IMR-90 (cell line): Measurements from ENCODE around the gene PRPF6. TPM values are rescaled to one million over a fixed set of nuclear protein-coding genes. Genes with fewer than 3 reads are reported as not detected.

Experiments
- ATAC-seq: fragments of 200-7000 bp; cut with Tn5 transposase; 2 replicates; pipeline ENCODE4 v1.9.1; 2020; ENCODE audit warnings: low read depth, mild to moderate bottlenecking, moderate library complexity
- BruUV-seq: library from RNA; stranded (reverse); fragments of 400-500 nt; replicated peaks from 2 replicates; lab custom pipeline; 2021; lab: Mats Ljungman, UMichigan
- CTCF ChIA-PET: fragments of 300-600 bp; formaldehyde crosslinking; extraction: SDS; loops from one replicate; lab custom pipeline; 2021; ENCODE audit warnings: antibody characterized with exemption; lab: Yijun Ruan, JAX
- POLR2A ChIA-PET: fragments of 300-600 bp; sonication (Branson Sonifier 250); formaldehyde crosslinking; loops from one replicate; lab custom pipeline; 2022; ENCODE audit warnings: antibody characterized with exemption; ENCODE audit not compliant: unreplicated experiment; lab: Charles Lee
- DNase-seq: peaks from one replicate; pipeline ENCODE4 v3.0.0; 2013
- H2AFZ ChIP-seq: replicated peaks from 2 replicates; pipeline ENCODE3; 2013; ENCODE audit warnings: low read length, mild to moderate bottlenecking; ENCODE audit not compliant: poor library complexity
- H2AK5ac ChIP-seq: 2 replicates; pipeline ENCODE4 v1.6.1; 2013; ENCODE audit warnings: low read depth, low read length, inconsistent platforms
- H2AK9ac ChIP-seq: replicated peaks from 2 replicates; pipeline ENCODE3; 2013; ENCODE audit warnings: mild to moderate bottlenecking, low read depth, low read length, moderate library complexity; ENCODE audit not compliant: poor library complexity
- H2BK120ac ChIP-seq: 2 replicates; pipeline ENCODE4 v1.6.1; 2013; ENCODE audit warnings: low read depth, low read length, inconsistent platforms
- H2BK15ac ChIP-seq: 3 replicates; pipeline ENCODE4 v1.6.1; 2013; ENCODE audit warnings: low read depth, low read length, inconsistent platforms
- H2BK20ac ChIP-seq: 2 replicates; pipeline ENCODE4 v1.6.1; 2013; ENCODE audit warnings: low read depth, mild to moderate bottlenecking, inconsistent platforms, low read length, moderate library complexity
- H2BK5ac ChIP-seq: 2 replicates; pipeline ENCODE4 v1.6.1; 2013; ENCODE audit warnings: mild to moderate bottlenecking, low read depth, low read length, inconsistent platforms; ENCODE audit not compliant: poor library complexity, severe bottlenecking
- H3K14ac ChIP-seq: replicated peaks from 2 replicates; pipeline ENCODE4 v1.6.1; 2013; ENCODE audit warnings: low read depth, low read length, inconsistent platforms
- H3K18ac ChIP-seq: 2 replicates; pipeline ENCODE4 v1.6.1; 2013; ENCODE audit warnings: low read depth, low read length, control low read depth
- H3K23ac ChIP-seq: 2 replicates; pipeline ENCODE4 v1.6.1; 2013; ENCODE audit warnings: low read depth, low read length, inconsistent platforms
- H3K27ac ChIP-seq: 2 replicates; pipeline ENCODE4 v1.5.1; 2013; ENCODE audit warnings: mild to moderate bottlenecking, control low read depth, low read length; ENCODE audit not compliant: insufficient read depth
- H3K27me3 ChIP-seq: 2 replicates; pipeline ENCODE4 v1.6.1; 2013; ENCODE audit warnings: low read length; ENCODE audit not compliant: control insufficient read depth, insufficient read depth
- H3K36me3 ChIP-seq: 2 replicates; pipeline ENCODE4 v1.6.1; 2013; ENCODE audit warnings: low read length, mixed read lengths; ENCODE audit not compliant: control insufficient read depth, insufficient read depth
- H3K4ac ChIP-seq: 2 replicates; pipeline ENCODE4 v1.6.1; 2013; ENCODE audit warnings: low read depth, low read length, inconsistent platforms
- H3K4me1 ChIP-seq: 2 replicates; pipeline ENCODE4 v1.6.1; 2013; ENCODE audit warnings: low read length, mixed read lengths; ENCODE audit not compliant: control insufficient read depth, insufficient read depth
- H3K4me2 ChIP-seq: 2 replicates; pipeline ENCODE4 v1.6.1; 2013; ENCODE audit warnings: low read depth, mild to moderate bottlenecking, control low read depth, low read length, moderate library complexity
- H3K4me3 ChIP-seq: 2 replicates; pipeline ENCODE4 v1.5.1; 2013; ENCODE audit warnings: low read depth, mild to moderate bottlenecking, control low read depth, low read length, moderate library complexity; ENCODE audit not compliant: insufficient read depth
- H3K56ac ChIP-seq: 2 replicates; pipeline ENCODE4 v1.6.1; 2013; ENCODE audit warnings: low read length, inconsistent platforms; ENCODE audit not compliant: insufficient read depth; ENCODE audit errors: extremely low read depth
- H3K79me1 ChIP-seq, 2 experiments: 2 replicates each; pipeline ENCODE4 v1.6.1; 2013; ENCODE audit warnings: low read length in 2 of 2, inconsistent platforms in 1 of 2, low read depth in 1 of 2
- H3K9ac ChIP-seq: 2 replicates; pipeline ENCODE4 v1.6.1; 2013; ENCODE audit warnings: low read depth, low read length, control low read depth
- H3K9me1 ChIP-seq: 2 replicates; pipeline ENCODE4 v1.6.1; 2013; ENCODE audit warnings: low read length, inconsistent platforms; ENCODE audit not compliant: insufficient read depth
- H3K9me3 ChIP-seq: 2 replicates; pipeline ENCODE4 v1.6.1; 2013; ENCODE audit warnings: low read length; ENCODE audit not compliant: control insufficient read depth, insufficient read depth
- H4K20me1 ChIP-seq: 2 replicates; pipeline ENCODE4 v1.6.1; 2013; ENCODE audit warnings: low read length, inconsistent platforms; ENCODE audit not compliant: insufficient read depth
- H4K5ac ChIP-seq: 2 replicates; pipeline ENCODE4 v1.6.1; 2013; ENCODE audit warnings: mild to moderate bottlenecking, low read depth, low read length, control low read depth
- H4K8ac ChIP-seq, 2 experiments: 2 replicates each; pipeline ENCODE4 v1.6.1; 2013; ENCODE audit warnings: low read depth in 2 of 2, low read length in 2 of 2, control low read depth in 1 of 2, inconsistent platforms in 1 of 2
- H4K91ac ChIP-seq: 2 replicates; pipeline ENCODE4 v1.6.1; 2013; ENCODE audit warnings: low read depth, low read length, inconsistent platforms; ENCODE audit not compliant: insufficient read depth
- BHLHE40 ChIP-seq: fragments of 150-350 bp; IDR thresholded peaks from 2 replicates; pipeline ENCODE4 v1.6.1; 2016; ENCODE audit warnings: mild to moderate bottlenecking, low read depth, low read length
- CEBPB ChIP-seq: IDR thresholded peaks from 2 replicates; pipeline ENCODE4 v1.6.1; 2012; ENCODE audit warnings: low read depth, low read length, improper control_type of control experiment
- CHD1 ChIP-seq: IDR thresholded peaks from 2 replicates; pipeline ENCODE4 v1.6.1; 2012; ENCODE audit warnings: low read depth, low read length, improper control_type of control experiment
- CTCF ChIP-seq: conservative IDR thresholded peaks from 2 replicates; pipeline ENCODE4 v1.5.1; 2012; ENCODE audit warnings: mild to moderate bottlenecking, low read depth, low read length, improper control_type of control experiment
- FOS ChIP-seq: fragments of 150-350 bp; IDR thresholded peaks from 2 replicates; pipeline ENCODE4 v1.6.1; 2016; ENCODE audit warnings: low read depth, low read length
- MAFK ChIP-seq: IDR thresholded peaks from 2 replicates; pipeline ENCODE4 v1.6.1; 2012; ENCODE audit warnings: low read depth, low read length, improper control_type of control experiment
- MAZ ChIP-seq: IDR thresholded peaks from 2 replicates; pipeline ENCODE4 v1.6.1; 2012; ENCODE audit warnings: low read depth, mild to moderate bottlenecking, low read length, improper control_type of control experiment, moderate library complexity, borderline replicate concordance
- MXI1 ChIP-seq: IDR thresholded peaks from 2 replicates; pipeline ENCODE4 v1.6.1; 2012; ENCODE audit warnings: low read depth, mild to moderate bottlenecking, low read length, moderate library complexity, borderline replicate concordance
- NFE2L2 ChIP-seq: fragments of 150-350 bp; IDR thresholded peaks from 2 replicates; pipeline ENCODE4 v1.6.1; 2016; ENCODE audit warnings: low read depth, mild to moderate bottlenecking, low read length
- POLR2A ChIP-seq: IDR thresholded peaks from 2 replicates; pipeline ENCODE4 v1.6.1; 2012; ENCODE audit warnings: mild to moderate bottlenecking, low read depth, low read length
- RAD21 ChIP-seq: IDR thresholded peaks from 2 replicates; pipeline ENCODE4 v1.6.1; 2012; ENCODE audit warnings: low read length, improper control_type of control experiment
- RCOR1 ChIP-seq: IDR thresholded peaks from 2 replicates; pipeline ENCODE4 v1.6.1; 2012; ENCODE audit warnings: mild to moderate bottlenecking, low read length, improper control_type of control experiment; ENCODE audit not compliant: insufficient replicate concordance
- RFX5 ChIP-seq: IDR thresholded peaks from 2 replicates; pipeline ENCODE4 v1.8.0; 2012; ENCODE audit warnings: low read depth, mild to moderate bottlenecking, low read length, moderate library complexity
- WGBS, 2 experiments: methylation state at CpG; one replicate each; pipeline versions ENCODE4 v1.1.5 to v1.1.7; 2013; ENCODE audit warnings: missing lambda C conversion rate in 2 of 2; ENCODE audit not compliant: insufficient read length in 1 of 2; ENCODE audit errors: extremely low coverage in 2 of 2; 5-methylcytosine and 5-hydroxymethylcytosine counted together
- dilution Hi-C: fragments of 300-500 bp; cut with HindIII; formaldehyde crosslinking; loops from one replicate; pipeline ENCODE4 v1.14.3; 2018; ENCODE audit warnings: low sequenced_read_pairs; ENCODE audit not compliant: unreplicated experiment
- in situ Hi-C: fragments of 300-500 bp; cut with MboI; formaldehyde crosslinking; loops from 3 replicates; pipeline ENCODE4 v1.14.3; 2019; ENCODE audit warnings: low sequenced_read_pairs, inconsistent platforms, mixed read lengths
- intact Hi-C: fragments of 100-400 bp; cut with micrococcal nuclease; formaldehyde crosslinking; loops from 2 replicates; pipeline ENCODE4 v1.10.0; 2022
- polyA plus RNA-seq, 3 experiments: library from polyadenylated mRNA; depleted of rRNA; stranded (reverse); fragments of >200 nt; gene quantifications; 2 replicates each; pipeline ENCODE4 v1.2.3, GENCODE V29; 2012; ENCODE audit warnings: low replicate concordance in 1 of 3
- total RNA-seq: library from RNA; depleted of rRNA; stranded (reverse); fragments of >200 nt; gene quantifications from 2 replicates; pipeline ENCODE4 v1.2.3, GENCODE V29; 2012
- TF ChIP-seq, protein P1 (sequence below): fragments of 150-350 bp; IDR thresholded peaks from 2 replicates; pipeline ENCODE4 v1.6.1; 2016; ENCODE audit warnings: low read depth, mild to moderate bottlenecking, low read length, moderate library complexity, borderline replicate concordance
- TF ChIP-seq, protein P2 (sequence below): fragments of 150-350 bp; IDR thresholded peaks from 2 replicates; pipeline ENCODE4 v1.6.1; 2017; ENCODE audit warnings: mild to moderate bottlenecking, antibody characterized with exemption, low read length, low read depth

Gene PRPF6
- total and polyA plus RNA-seq, 2 of the 4 experiments (the other 2 are of a cell fraction) = 43.5 to 71.3 TPM

DNA sequence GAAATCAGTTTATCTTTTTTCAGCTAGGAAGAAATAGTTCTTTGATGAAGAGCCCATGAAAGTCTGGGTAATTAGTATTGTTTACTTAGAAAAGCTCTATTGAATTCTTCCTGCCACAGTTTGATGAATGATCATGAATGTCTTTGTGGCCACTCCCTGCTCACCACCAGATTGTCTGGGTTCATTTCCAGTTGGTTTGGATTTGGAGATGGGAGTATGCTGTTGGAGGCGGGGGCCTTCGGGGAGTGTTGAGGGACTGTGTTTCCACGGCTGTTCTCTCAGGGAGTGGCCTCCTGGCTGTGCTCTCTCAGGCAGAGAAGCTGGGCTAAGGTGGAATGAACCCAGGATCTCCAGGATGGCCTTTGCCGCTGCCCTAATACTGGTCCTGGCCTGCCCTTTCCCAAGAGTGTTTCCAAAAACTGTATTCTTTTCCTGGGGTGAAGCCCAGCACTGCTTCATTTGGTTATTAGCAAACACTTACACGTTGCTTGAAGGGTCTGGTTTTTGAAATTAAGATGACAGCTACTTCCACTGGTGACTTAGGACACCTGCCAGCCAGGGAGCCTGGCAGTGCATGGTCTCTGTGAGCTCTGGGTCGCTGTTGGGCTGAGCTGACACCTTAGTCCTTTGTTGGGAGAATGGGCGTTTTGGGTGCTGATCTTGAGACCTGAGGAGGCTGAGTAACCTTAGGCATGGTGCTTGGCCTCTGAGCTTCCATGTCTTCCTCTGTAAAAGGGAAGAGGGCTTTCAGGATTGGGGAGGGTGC, 23.2 kb downstream of the PRPF6 start:
- H3K27me3 ChIP-seq = no peaks in the 10 kb centered on the region
- ChIA-PET POLR2A (no interaction called here), CTCF (no interaction called here)
- no TSS peak for BruUV-seq
- peaks cover 2% of the 10 kb centered on the region; the same call in 1 of the 2 replicates for H3K4me1 ChIP-seq
- no peak overlapping the region for H4K8ac ChIP-seq
- H2AK5ac ChIP-seq = no peak overlapping the region
- H3K4me3 ChIP-seq = no peak overlapping the region
- no peak overlapping the region for H2BK120ac ChIP-seq
- H3K18ac ChIP-seq = no peak overlapping the region
- no peak overlapping the region for H3K56ac ChIP-seq
- no peak overlapping the region for H2BK20ac ChIP-seq
- H3K9me3 ChIP-seq = no peaks in the 10 kb centered on the region
- no peak overlapping the region for H2AK9ac ChIP-seq
- no peak overlapping the region for H4K5ac ChIP-seq
- no peak overlapping the region for H3K14ac ChIP-seq
- no peak for DNase-seq
- 0 out of 2 replicates have a peak, but pooled peaks cover 8% of the 10 kb centered on the region for H3K9me1 ChIP-seq
- no peak overlapping the region for H3K4me2 ChIP-seq
- intact Hi-C loops (no loop called here), in situ Hi-C loops (no loop called here), dilution Hi-C loops (no loop called here)
- H2AFZ ChIP-seq = no peak overlapping the region
- no peak overlapping the region for H3K4ac ChIP-seq
- H4K20me1 ChIP-seq = peaks cover 30% of the 10 kb centered on the region
- 92% methylated on average over 2 of the region's 7 CpGs; no CpG with 5 or more reads in 1 of the 2 experiments for WGBS, 2 experiments
- no peak overlapping the region for H3K23ac ChIP-seq
- H2BK5ac ChIP-seq = no peak overlapping the region
- H3K27ac ChIP-seq = no peak overlapping the region
- H3K36me3 ChIP-seq = peaks cover 60% of the 10 kb centered on the region
- no peak overlapping the region for H3K9ac ChIP-seq
- peaks cover 18 to 44% of the 10 kb centered on the region in 2 experiments for H3K79me1 ChIP-seq
- no peak overlapping the region for H4K91ac ChIP-seq
- no peak overlapping the region for H2BK15ac ChIP-seq
- no peak for ATAC-seq
- TF ChIP-seq RCOR1 (no peak), RAD21 (no peak), MXI1 (no peak), CEBPB (no peak), CTCF (no peak), FOS (no peak), POLR2A (no peak), CHD1 (no peak), BHLHE40 (no peak), MAZ (no peak), MAFK (no peak), RFX5 (no peak), NFE2L2 (no peak)
- TF ChIP-seq, protein P1, sequence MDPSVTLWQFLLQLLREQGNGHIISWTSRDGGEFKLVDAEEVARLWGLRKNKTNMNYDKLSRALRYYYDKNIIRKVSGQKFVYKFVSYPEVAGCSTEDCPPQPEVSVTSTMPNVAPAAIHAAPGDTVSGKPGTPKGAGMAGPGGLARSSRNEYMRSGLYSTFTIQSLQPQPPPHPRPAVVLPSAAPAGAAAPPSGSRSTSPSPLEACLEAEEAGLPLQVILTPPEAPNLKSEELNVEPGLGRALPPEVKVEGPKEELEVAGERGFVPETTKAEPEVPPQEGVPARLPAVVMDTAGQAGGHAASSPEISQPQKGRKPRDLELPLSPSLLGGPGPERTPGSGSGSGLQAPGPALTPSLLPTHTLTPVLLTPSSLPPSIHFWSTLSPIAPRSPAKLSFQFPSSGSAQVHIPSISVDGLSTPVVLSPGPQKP = no peak
- TF ChIP-seq, protein P2, sequence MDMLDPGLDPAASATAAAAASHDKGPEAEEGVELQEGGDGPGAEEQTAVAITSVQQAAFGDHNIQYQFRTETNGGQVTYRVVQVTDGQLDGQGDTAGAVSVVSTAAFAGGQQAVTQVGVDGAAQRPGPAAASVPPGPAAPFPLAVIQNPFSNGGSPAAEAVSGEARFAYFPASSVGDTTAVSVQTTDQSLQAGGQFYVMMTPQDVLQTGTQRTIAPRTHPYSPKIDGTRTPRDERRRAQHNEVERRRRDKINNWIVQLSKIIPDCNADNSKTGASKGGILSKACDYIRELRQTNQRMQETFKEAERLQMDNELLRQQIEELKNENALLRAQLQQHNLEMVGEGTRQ = no peak
